Measurements from ENCODE around the gene NOTUM. TPM values are rescaled to one million over a fixed set of nuclear protein-coding genes. Genes with fewer than 3 reads are reported as not detected.

Gene NOTUM
- total RNA-seq, 1 experiment from 2014 or later, result 1.4 TPM

GRCh38 chr17:81962499-81963441, 1.8 kb upstream of the NOTUM start:
- peaks cover 36% of the 10 kb centered on the region for H3K4me1 ChIP-seq (replicated peaks)
- H3K4me3 ChIP-seq, result no peak overlapping the region
- H3K27me3 ChIP-seq (replicated peaks), result peaks cover 71% of the 10 kb centered on the region
- peaks cover 14% of the 10 kb centered on the region for H3K9me3 ChIP-seq (replicated peaks)
- H3K36me3 ChIP-seq, result 0 out of 2 replicates have a peak, but pooled peaks cover 3% of the 10 kb centered on the region
- no peak for DNase-seq (ENCODE audit: low read depth in 1 of 2, low spot score in 2 of 2)
- no peak overlapping the region for H3K27ac ChIP-seq

- Histone ChIP-seq H3K27ac (no peak overlapping the region), H3K4me3 (no peak overlapping the region; the same call in 1 of the 2 replicates), H3K4me1 (replicated peaks) (peaks cover 31% of the 10 kb centered on the region), H3K36me3 (0 out of 2 replicates have a peak, but pooled peaks cover 3% of the 10 kb centered on the region), H3K9me3 (replicated peaks) (peaks cover 14% of the 10 kb centered on the region), H3K27me3 (replicated peaks) (peaks cover 81% of the 10 kb centered on the region)
- no peak for DNase-seq (ENCODE audit: low read depth in 1 of 2, low spot score in 2 of 2)
These were observed 823 bp upstream of the NOTUM start for GRCh38 chr17:81961521-81962498.

- H3K4me3 ChIP-seq, result peak overlapping the region; percentile 34
- H3K27ac ChIP-seq, result no peak overlapping the region
- H3K9me3 ChIP-seq (replicated peaks), result peaks cover 14% of the 10 kb centered on the region
- H3K36me3 ChIP-seq, result 0 out of 2 replicates have a peak, but pooled peaks cover 3% of the 10 kb centered on the region
- DNase-seq (ENCODE audit: low read depth in 1 of 2, low spot score in 2 of 2), result peak in 1 of 2 experiments; percentile 42
- H3K27me3 ChIP-seq (replicated peaks), result peaks cover 80% of the 10 kb centered on the region
- H3K4me1 ChIP-seq (replicated peaks), result peaks cover 31% of the 10 kb centered on the region
These were observed 643 bp downstream of the NOTUM start for GRCh38 chr17:81960130-81960958.

GRCh38 chr17:81959362-81960129, 1.4 kb downstream of the NOTUM start:
- Histone ChIP-seq H3K4me3 (peak overlapping the region; percentile 34), H3K4me1 (replicated peaks) (peaks cover 31% of the 10 kb centered on the region), H3K36me3 (0 out of 2 replicates have a peak, but pooled peaks cover 3% of the 10 kb centered on the region), H3K27me3 (replicated peaks) (peaks cover 77% of the 10 kb centered on the region), H3K9me3 (replicated peaks) (peaks cover 14% of the 10 kb centered on the region), H3K27ac (no peak overlapping the region)
- DNase-seq (ENCODE audit: low read depth in 1 of 2, low spot score in 2 of 2), result peak; percentile 69

- H3K36me3 ChIP-seq, result 0 out of 2 replicates have a peak, but pooled peaks cover 3% of the 10 kb centered on the region
- no peak overlapping the region for H3K4me3 ChIP-seq
- peaks cover 31% of the 10 kb centered on the region for H3K4me1 ChIP-seq (replicated peaks)
- H3K27ac ChIP-seq, result no peak overlapping the region
- H3K9me3 ChIP-seq (replicated peaks), result peaks cover 14% of the 10 kb centered on the region
- peaks cover 69% of the 10 kb centered on the region for H3K27me3 ChIP-seq (replicated peaks)
- DNase-seq (ENCODE audit: low read depth in 1 of 2, low spot score in 2 of 2), result no peak
These were observed 2.2 kb downstream of the NOTUM start for GRCh38 chr17:81958633-81959342.

GRCh38 chr17:81957691-81958432, 3.1 kb downstream of the NOTUM start:
- Histone ChIP-seq H3K4me3 (no peak overlapping the region), H3K27ac (no peak overlapping the region)

GRCh38 chr17:81956607-81957589, 4.1 kb downstream of the NOTUM start:
- Histone ChIP-seq H3K4me1 (replicated peaks) (peaks cover 29% of the 10 kb centered on the region), H3K27me3 (replicated peaks) (peaks cover 54% of the 10 kb centered on the region), H3K36me3 (0 out of 2 replicates have a peak, but pooled peaks cover 3% of the 10 kb centered on the region), H3K9me3 (replicated peaks) (peaks cover 14% of the 10 kb centered on the region), H3K27ac (no peak overlapping the region), H3K4me3 (no peak overlapping the region)
- DNase-seq (ENCODE audit: low read depth in 1 of 2, low spot score in 2 of 2), result no peak

More at GRCh38 chr17:81957691-81958432, 3.1 kb downstream of the NOTUM start:
- no peak for DNase-seq (ENCODE audit: low read depth in 1 of 2, low spot score in 2 of 2)
- H3K27me3 ChIP-seq (replicated peaks), result peaks cover 63% of the 10 kb centered on the region
- 0 out of 2 replicates have a peak, but pooled peaks cover 3% of the 10 kb centered on the region for H3K36me3 ChIP-seq
- peaks cover 31% of the 10 kb centered on the region for H3K4me1 ChIP-seq (replicated peaks)
- peaks cover 14% of the 10 kb centered on the region for H3K9me3 ChIP-seq (replicated peaks)

GRCh38 chr17:81955756-81956544, 5.0 kb downstream of the NOTUM start:
- Histone ChIP-seq H3K27ac (no peak overlapping the region), H3K36me3 (0 out of 2 replicates have a peak, but pooled peaks cover 3% of the 10 kb centered on the region), H3K4me3 (no peak overlapping the region), H3K9me3 (replicated peaks) (peaks cover 14% of the 10 kb centered on the region), H3K27me3 (replicated peaks) (peaks cover 49% of the 10 kb centered on the region), H3K4me1 (replicated peaks) (peaks cover 20% of the 10 kb centered on the region)
- DNase-seq (ENCODE audit: low read depth in 1 of 2, low spot score in 2 of 2), result no peak

GRCh38 chr17:81955058-81955681, 5.8 kb downstream of the NOTUM start:
- Histone ChIP-seq H3K27me3 (replicated peaks) (peaks cover 45% of the 10 kb centered on the region), H3K4me3 (no peak overlapping the region), H3K36me3 (no peaks in the 10 kb centered on the region), H3K4me1 (replicated peaks) (peaks cover 13% of the 10 kb centered on the region), H3K9me3 (replicated peaks) (peaks cover 9% of the 10 kb centered on the region), H3K27ac (no peak overlapping the region)
- no peak for DNase-seq (ENCODE audit: low read depth in 1 of 2, low spot score in 2 of 2)
